Transverse colon (tissue), 4 donors: ENCODE results near the gene GBGT1.

Experiments
- EP300 ChIP-seq: sonication (generic); formaldehyde crosslinking; IDR thresholded peaks from one replicate; pipeline ENCODE4 v1.6.1; 2017; ENCODE audit warnings: antibody characterized with exemption, low read depth
- POLR2A ChIP-seq: fragments of 450-650 bp; IDR thresholded peaks from one replicate; pipeline ENCODE4 v1.6.1; 2016; ENCODE audit warnings: antibody characterized with exemption, mild to moderate bottlenecking, moderate library complexity
- POLR2AphosphoS5 ChIP-seq, 3 donors: sonication (generic); formaldehyde crosslinking; IDR thresholded peaks; one replicate each; pipeline ENCODE4 v1.6.1; 2016; ENCODE audit warnings: antibody characterized with exemption in 3 of 3
- TF ChIP-seq, protein P1 (sequence below), 5 experiments: fragments of 200-600 bp in 3 of 5; fragments of 450-650 bp in 2 of 5; sonication (generic) in 3 of 5; IDR thresholded peaks; 1 replicate in 2 of 5; 2 replicates in 3 of 5; pipeline ENCODE4 v1.5.1; 2016 to 2017; ENCODE audit warnings: antibody characterized with exemption in 5 of 5, inconsistent platforms in 3 of 5, mild to moderate bottlenecking in 2 of 5, moderate library complexity in 1 of 5

DNA sequence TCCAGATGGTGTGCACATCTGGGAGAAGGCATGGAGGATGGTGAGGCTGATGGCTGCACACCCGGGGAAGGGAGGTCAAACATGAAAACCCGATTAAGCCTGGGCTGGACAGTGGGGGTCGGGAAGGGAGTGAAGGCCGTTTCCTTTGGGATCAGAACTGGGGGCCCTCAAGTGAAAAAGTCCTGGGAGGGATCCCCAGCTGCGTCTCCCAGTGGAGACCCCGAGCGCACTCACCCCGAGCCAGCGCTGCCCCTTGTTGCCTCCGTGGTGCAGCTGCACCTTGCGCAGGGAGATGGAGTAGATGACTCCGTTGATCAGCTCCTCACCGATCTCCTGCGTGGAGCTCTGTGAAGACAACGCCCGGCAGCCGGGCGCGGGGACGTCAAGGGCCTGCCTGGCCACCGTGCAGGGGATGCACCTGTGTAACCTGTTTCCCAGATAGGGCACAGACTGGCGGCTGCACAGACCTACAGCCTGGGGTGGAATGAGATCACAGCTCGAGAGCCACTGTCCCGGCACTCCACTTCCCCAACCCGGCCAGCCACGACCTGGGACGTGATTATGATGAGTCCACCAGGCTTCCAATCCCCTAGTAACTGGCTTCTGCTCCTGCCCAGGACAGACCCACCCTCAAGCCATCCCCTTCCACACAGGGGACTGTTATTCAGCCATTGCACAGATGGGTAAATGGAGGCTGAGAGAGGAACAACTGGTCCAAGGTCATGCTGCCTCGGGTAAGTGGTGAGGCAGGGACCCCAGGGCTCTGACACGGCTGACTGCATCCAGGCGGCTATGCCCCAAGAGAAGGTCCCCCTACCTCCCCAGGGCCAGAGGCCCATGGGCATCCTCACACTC is 51.7 kb downstream of the GBGT1 start:
- TF ChIP-seq POLR2AphosphoS5 (IDR thresholded peaks at IDR 0.05) (no peak), EP300 (no peak), POLR2A (no peak)
- TF ChIP-seq, protein P1, sequence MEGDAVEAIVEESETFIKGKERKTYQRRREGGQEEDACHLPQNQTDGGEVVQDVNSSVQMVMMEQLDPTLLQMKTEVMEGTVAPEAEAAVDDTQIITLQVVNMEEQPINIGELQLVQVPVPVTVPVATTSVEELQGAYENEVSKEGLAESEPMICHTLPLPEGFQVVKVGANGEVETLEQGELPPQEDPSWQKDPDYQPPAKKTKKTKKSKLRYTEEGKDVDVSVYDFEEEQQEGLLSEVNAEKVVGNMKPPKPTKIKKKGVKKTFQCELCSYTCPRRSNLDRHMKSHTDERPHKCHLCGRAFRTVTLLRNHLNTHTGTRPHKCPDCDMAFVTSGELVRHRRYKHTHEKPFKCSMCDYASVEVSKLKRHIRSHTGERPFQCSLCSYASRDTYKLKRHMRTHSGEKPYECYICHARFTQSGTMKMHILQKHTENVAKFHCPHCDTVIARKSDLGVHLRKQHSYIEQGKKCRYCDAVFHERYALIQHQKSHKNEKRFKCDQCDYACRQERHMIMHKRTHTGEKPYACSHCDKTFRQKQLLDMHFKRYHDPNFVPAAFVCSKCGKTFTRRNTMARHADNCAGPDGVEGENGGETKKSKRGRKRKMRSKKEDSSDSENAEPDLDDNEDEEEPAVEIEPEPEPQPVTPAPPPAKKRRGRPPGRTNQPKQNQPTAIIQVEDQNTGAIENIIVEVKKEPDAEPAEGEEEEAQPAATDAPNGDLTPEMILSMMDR (IDR thresholded peaks at IDR 0.05): no peak
